ENCODE results near the gene CMYA5. TPM values are rescaled to one million over a fixed set of nuclear protein-coding genes. Genes with fewer than 3 reads are reported as not detected.
A peak's percentile ranks its signal among the peaks of the same experiment; 100 is the strongest.

The CMYA5 gene
- total and polyA plus RNA-seq, 9 of the 15 experiments (the other 6 are each of a cell fraction or from before 2014, with no cell fraction given) = 0.18 to 1.1 (median 0.32) TPM

- Histone ChIP-seq H3K79me2 (ENCODE audit: control insufficient read depth, insufficient read depth, low read length) (no peaks in the 10 kb centered on the region), H3K4me2 (ENCODE audit: insufficient read depth, low read length) (no peak overlapping the region), H3K27me3 (ENCODE audit: control insufficient read depth in 2 of 2, insufficient read depth in 2 of 2, low read length in 2 of 2) (no peaks in the 10 kb centered on the region), H4K20me1 (replicated peaks; ENCODE audit: control insufficient read depth, insufficient read depth, low read length) (no peaks in the 10 kb centered on the region), H2AFZ (ENCODE audit: low read depth, low read length) (peak overlapping the region; percentile 97), H3K9me3 (replicated peaks; ENCODE audit: control insufficient read depth, insufficient read depth, low read depth, low read length) (no peaks in the 10 kb centered on the region), H3K9ac (ENCODE audit: insufficient read depth in 1 of 2, low read depth in 2 of 2, low read length in 2 of 2) (no peak overlapping the region), H3K4me1 (replicated peaks in 1 of 2; ENCODE audit: control insufficient read depth in 2 of 2, insufficient read depth in 2 of 2, low read length in 2 of 2) (peaks cover 0 to 25% of the 10 kb centered on the region in 2 experiments; a peak in 4 of 5 replicates), H3K9me1 (ENCODE audit: control insufficient read depth, insufficient read depth, low read length) (no peaks in the 10 kb centered on the region), H3K36me3 (ENCODE audit: control insufficient read depth, insufficient read depth, low read length) (no peaks in the 10 kb centered on the region), H3K27ac (ENCODE audit: extremely low read depth, low read depth, low read length) (no peak overlapping the region), H3K4me3 (no peak overlapping the region)
- intact Hi-C loops (cut with micrococcal nuclease) = no loop called here
- no TSS peak for BruUV-seq (replicated peaks)
- ATAC-seq = no peak
- TF ChIP-seq DMBX1 (CRISPR knock-in tag; IDR thresholded peaks at IDR 0.05; ENCODE audit: borderline replicate concordance) (no peak), ZNF583 (CRISPR knock-in tag; IDR thresholded peaks at IDR 0.05) (no peak), ZNF3 (CRISPR knock-in tag; IDR thresholded peaks at IDR 0.05) (no peak), ZNF75A (CRISPR knock-in tag; IDR thresholded peaks at IDR 0.05) (no peak), ZNF589 (CRISPR knock-in tag; IDR thresholded peaks at IDR 0.05; ENCODE audit: low read depth) (no peak), CBX8 (IDR thresholded peaks at IDR 0.05; ENCODE audit: borderline replicate concordance, extremely low read depth, low read depth, low read length, poor library complexity, severe bottlenecking) (no peak), ATF6 (CRISPR knock-in tag; IDR thresholded peaks at IDR 0.05) (no peak), MLX (CRISPR knock-in tag; conservative IDR thresholded peaks at IDR 0.05) (no peak)
- TF ChIP-seq, protein P1, sequence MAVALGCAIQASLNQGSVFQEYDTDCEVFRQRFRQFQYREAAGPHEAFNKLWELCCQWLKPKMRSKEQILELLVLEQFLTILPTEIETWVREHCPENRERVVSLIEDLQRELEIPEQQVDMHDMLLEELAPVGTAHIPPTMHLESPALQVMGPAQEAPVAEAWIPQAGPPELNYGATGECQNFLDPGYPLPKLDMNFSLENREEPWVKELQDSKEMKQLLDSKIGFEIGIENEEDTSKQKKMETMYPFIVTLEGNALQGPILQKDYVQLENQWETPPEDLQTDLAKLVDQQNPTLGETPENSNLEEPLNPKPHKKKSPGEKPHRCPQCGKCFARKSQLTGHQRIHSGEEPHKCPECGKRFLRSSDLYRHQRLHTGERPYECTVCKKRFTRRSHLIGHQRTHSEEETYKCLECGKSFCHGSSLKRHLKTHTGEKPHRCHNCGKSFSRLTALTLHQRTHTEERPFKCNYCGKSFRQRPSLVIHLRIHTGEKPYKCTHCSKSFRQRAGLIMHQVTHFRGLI (CRISPR knock-in tag; IDR thresholded peaks at IDR 0.05) = no peak
- no peak for DNase-seq (ENCODE audit: extremely low read depth in 1 of 4, low spot score in 3 of 4)
- in situ Hi-C loops (cut with MboI) = no loop called here
- WGBS (ENCODE audit: insufficient coverage, low coverage, missing lambda C conversion rate) = 20% methylated on average over 1 of the region's 1 CpG
- CTCF ChIA-PET (ENCODE audit: low intra/inter-chr PET ratio) = no interaction called here
- POLR2A ChIA-PET = interaction anchor here (1.0 kb wide), 1 partner anchor 10 kb away, joined by 3 read pairs; no protein-coding TSS in a partner anchor
- FAIRE-seq = no peak
Observed at GRCh38 chr5:79802406-79802805, 112.8 kb downstream of the CMYA5 start.

Measured in K562 (cell line).